DMS 273 (cell line): ENCODE data around the gene MRPL28.
"Not testable (repeated sequence)": the region's sequence is repeated elsewhere in the genome, so short reads cannot be mapped to it uniquely, and the experiment has no call there.

ENCODE experiments used
- DNase-seq: peaks from one replicate; lab custom pipeline; 2025; ENCODE audit not compliant: unreplicated experiment; lab: John Stamatoyannopoulos, UW

The MRPL28 gene

DNA sequence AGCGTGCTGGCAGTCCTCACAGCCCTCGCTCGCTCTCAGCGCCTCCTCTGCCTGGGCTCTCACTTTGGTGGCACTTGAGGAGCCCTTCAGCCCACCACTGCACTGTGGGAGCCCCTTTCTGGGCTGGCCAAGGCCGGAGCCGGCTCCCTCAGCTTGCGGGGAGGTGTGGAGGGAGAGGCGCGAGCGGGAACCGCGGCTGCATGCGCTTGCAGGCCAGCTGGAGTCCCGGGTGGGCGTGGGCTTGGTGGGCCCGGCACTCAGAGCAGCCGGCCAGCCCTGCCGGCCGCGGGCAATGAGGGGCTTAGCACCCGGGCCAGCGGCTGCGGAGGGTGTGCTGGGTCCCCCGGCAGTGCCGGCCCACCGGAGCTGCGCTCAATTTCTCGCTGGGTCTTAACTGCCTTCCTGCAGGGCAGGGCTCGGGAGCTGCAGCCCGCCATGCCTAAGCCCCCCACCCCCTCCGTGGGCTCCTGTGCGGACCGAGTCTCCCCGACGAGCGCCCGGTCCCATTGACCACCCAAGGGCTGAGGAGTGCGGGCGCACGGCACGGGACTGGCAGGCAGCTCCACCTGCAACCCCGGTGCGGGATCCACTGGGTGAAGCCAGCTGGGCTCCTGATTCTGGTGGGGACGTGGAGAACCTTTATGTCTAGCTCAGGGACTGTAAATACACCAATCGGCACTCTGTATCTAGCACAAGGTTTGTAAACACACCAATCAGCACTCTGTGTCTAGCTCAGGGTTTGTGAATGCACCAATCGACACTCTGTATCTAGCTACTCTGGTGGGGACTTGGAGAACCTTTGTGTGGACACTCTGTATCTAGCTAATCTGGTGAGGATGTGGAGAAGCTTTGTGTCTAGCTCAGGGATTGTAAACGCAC is 29.0 kb downstream of the MRPL28 start:
- not testable (repeated sequence) for DNase-seq

DNA sequence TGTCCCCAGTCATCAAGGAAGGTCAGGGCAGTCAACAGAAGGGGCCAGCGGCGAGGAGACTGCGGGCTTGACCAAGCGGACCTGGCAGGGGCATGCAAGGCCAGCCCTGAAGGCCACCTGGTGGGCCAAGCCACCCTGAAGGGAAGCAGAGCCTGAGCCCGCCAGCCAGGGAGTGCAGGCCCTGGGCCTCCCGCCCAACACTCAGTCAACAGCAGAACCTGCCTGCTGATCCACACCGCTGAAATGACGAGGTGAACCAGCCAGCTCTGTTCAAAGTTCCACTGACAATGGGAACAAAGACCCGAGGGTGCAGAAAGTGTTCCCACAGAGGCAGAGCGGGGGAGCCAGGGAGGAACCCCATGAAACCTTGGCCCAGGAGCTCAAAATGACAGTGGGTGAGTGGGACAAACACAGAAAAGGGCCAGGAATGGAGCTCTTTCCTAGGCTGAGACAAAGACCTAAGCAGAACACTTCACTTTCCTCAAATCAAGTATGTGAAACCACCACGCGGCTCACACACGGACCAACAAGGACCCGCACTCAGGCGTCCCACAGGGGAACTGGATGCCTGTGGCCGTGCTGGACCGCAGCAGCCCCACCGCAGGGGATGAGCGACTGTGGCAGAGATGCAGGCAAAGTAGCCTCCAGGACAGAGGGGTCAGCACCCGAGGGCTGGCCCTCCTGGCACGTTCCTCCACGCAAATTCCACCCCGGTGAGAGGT is 29.8 kb downstream of the MRPL28 start:
- no peak for DNase-seq

- no peak for DNase-seq
These were observed 30.7 kb downstream of the MRPL28 start for GRCh38 chr16:339680-340079.

DNA sequence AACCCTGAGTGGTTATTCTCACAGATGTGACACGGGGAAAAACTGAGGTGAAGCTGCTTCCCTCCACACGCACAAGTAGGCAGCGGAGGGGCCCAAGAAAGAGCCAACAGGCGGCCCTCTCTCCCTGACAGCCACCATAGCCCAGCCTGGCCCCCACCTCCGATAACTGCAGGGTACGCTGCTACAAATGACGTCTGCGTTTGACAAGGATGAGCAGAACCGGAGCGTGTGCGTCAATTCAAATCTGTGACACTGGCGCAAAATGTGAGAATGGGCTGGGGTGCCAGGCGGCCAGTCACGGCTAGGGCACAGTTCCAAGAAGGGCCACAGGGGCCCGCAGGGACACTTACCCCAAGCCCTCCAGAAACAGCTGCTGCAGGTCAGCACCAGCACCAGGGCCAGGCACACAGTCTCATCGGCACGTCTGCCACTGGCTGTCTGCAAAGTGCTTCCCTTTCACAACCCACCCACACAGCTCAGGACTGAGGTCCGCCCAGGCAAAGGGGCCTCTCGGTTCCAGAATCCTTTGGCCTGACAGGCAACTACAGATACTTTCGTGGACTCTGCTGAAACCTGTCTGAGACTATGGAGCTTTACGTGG is 32.3 kb downstream of the MRPL28 start:
- no peak for DNase-seq

DNA sequence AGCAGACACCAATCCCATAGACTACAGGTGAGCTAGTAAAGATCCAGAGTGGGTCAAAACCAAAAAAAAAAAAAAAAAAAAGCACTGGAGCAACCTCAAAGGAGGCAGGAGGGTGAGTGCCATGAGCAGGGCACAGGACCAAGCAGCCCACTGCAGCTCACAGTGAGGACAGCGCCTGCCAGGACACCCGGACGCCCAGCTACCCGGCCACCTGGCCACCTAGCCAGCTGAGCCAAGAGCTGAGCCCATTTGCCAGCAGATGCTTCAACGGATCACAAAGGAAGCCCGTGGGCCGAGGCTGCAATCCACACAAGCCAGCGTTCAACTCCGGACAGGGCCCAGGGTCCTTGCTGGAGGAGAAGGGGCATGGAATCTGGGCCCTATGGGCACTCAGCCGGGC is 32.9 kb downstream of the MRPL28 start:
- peak; percentile 50 for DNase-seq

- no peak for DNase-seq
These were observed 34.1 kb downstream of the MRPL28 start for GRCh38 chr16:336269-336668.

DNA sequence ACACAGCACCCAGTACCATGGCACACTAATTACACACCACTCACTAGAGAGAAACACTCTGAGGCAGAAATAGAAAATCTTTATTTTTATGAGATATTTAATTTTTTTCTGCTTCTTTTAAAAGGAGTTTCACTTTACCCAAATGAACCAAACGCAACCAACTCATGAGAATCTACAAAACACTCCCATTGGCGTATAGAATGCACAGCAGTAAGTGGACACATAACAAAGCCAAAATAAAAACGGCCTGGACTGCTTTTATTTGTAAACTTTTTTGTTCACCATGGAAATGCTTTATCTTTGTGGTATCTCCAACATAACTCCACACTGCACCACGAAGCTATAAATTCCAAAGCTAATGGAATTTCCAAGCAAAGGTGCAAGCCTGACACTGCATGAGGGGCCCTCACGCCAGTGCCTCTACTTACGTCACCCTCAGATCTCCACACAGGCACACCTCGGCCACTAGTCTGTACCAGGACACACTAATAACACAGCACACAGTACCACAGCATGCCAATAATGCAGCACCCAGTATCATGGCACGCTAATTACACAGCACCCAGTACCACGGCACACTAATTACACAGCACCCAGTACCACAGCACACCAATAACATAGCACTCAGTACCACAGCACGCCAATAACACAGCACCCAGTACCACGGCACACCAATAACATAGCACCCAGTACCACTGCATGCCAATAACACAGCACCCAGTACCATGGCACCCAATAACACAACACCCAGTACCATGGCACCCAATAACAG is 35.3 kb downstream of the MRPL28 start:
- DNase-seq, result not testable (repeated sequence)

DNA sequence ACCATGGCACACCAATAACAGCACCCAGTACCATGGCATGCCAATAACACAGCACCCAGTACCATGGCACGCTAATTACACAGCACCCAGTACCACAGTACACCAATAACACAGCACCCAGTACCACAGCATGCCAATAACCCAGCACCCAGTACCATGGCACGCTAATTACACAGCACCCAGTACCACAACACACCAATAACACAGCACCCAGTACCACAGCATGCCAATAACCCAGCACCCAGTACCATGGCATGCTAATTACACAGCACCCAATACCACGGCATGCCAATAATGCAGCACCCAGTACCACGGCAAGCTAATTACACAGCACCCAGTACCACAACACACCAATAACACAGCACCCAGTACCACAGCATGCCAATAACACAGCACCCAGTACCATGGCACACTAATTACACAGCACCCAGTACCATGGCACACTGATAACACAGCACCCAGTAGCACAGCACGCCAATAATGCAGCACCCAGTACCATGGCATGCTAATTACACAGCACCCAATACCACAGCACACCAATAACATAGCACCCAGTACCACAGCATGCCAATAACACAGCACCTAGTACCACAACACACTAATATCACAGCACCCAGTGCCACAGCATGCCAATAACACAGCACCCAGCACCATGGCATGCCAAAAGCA is 36.0 kb downstream of the MRPL28 start:
- not testable (repeated sequence) for DNase-seq

GRCh38 chr16:333406-334094 is 36.8 kb downstream of the MRPL28 start:
- no peak for DNase-seq

GRCh38 chr16:331181-331814 is 39.0 kb downstream of the MRPL28 start:
- not testable (repeated sequence) for DNase-seq

DNA sequence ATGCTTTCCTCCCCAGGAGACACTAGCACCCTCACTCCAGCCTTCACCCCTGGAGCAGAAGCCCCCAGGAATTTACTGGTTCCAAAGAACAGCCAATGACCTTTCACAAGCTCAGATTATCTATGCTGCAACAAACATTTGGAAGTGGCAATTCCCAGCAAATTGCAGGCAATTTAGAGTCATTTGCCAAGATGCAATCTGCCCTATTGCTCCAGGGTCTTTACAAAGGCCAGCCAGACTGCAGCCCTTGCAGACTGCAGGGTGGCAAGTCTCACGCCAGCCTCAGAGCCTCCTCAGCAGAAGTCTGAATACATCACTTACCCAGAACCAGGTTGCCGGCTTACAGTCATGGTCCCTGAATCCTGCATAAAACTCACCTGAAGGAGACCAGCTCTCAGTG is 39.6 kb downstream of the MRPL28 start:
- DNase-seq, result no peak

DNA sequence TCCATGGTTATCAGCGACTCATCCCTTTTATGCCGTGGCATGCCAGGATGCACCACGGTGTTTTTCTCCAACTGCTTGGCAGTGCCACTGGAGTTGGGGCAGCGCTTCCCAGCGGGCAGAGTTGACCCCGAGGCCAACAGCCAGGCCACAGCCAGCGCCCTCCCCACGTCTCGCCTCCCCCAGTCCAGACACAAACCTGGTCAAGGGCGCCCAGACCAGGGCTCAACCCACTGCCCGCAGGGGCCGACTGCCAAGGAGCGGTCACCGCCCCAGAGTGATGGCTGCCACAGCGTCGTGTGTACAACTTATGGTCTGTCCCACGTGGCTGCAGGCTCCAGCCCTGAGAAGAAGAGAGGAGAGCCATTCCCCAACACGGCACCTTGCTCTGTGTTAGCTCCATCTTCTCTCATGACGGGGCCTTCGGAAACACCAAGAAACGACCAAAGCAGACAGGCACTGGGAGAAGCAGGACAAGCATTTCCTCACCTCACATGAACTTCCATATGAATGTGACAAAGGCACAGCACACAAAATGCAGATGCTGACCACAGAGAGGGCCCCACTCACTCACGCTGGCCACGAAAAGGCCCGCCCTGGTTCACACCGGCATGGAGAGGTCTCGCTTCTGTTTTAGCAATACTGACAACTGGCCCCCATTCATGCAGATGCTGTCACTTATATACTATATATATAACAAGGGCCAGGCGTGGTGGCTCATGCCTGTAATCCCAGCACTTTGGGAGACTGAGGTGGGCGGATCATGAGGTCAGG is 44.8 kb downstream of the MRPL28 start:
- DNase-seq, result no peak

DNA sequence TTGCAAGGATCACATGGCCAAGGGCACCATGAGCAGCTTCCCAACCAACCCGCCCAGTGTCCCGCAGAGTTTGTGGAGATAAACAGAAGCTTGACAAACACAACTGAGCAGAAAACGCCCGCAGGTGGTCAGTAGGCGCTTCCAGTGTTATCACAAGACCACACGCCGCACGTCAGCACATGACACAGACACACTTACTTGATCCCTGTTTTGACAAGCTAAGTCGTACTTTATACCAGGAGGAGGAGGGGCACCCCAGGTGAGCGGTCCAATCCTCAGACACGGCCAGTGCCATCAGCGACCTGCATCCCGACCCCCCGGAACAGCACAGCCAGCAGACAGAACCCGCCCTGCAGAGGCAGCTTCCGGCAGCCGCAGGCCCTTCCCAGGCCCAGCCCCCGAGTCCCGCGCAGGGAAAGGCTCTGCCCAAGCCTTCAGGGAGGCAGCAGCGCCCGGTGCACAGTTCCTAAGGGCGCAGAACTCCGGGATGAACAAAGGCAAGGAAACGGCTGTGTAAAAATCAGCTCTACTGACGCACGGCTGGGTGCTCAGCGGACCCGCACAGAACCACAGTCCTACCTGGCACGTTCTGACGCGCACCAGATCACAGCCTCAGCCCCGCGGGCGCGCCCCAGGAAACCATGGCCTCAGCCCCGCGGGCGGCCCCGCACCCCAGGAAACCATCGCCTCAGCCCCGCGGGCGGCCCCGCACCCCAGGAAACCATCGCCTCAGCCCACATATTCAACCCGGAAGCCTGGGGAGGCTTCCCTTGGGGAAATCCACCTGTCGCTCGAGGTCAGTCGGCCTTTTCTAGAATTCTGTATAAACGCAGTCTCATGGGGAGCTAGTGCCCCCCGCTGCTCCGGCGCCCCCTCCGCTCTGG is 45.6 kb downstream of the MRPL28 start:
- no peak for DNase-seq

DNA sequence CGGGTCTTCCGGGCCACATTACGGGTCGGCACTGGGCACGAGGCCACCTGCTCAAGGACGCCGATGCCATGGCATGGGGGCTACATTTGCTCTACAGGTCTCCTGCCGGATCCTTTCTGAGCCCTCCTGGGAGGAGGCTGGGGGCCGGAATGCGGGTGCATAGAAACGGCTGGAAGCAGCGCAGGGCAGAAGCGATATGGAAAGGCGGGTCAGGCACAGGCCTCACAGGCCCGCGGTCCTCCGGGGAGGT is 46.2 kb downstream of the MRPL28 start:
- DNase-seq, result no peak

DNA sequence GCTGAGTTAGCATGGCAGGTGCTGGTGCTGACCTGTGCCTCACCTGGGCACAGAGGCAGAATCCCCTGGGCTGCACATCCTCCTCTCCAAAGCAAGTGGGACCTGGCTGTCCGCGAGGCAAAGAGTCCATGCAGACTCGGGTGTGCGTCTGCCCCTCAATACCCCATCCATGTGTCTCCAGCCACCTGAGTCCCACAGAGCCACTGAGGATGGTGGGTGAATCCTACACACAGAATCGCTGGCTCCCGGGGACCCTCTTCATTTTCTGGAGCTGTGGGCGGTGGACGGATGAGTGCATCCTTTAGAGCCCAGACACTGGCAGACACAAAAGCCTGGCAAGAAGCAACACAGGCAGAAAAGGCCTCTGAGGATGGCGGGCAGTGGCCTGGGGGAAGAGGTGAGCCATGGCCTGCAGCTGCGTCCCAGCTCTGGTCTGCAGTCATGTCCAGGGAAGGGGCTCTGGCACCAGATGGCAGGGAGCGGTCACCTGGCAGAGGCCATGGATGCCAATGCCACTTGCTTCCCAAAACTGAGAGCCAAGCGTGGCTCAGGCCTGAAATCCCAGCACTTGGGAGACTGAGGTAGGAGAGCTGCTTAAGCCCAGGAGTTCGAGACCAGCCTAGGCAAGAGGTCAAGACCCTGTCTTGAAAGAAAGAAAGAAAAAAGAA is 47.7 kb downstream of the MRPL28 start:
- no peak for DNase-seq

DNA sequence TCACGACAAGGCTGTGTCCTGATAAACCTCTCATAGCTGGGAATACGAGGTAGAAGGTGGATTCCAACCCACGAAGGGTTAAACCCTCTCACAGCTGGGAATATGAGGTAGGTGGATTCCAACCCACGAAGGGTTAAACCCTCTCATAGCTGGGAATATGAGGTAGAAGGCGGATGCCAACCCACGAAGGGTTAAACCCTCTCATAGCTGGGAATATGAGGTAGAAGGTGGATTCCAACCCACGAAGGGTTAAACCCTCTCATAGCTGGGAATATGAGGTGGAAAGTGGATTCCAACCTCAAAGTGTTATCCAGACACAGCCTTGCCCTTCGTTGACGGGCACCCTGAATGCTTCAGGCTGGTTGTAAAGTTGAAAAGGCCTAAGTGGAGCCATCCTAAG is 48.8 kb downstream of the MRPL28 start:
- DNase-seq, result no peak

- no peak for DNase-seq
These were observed 50.1 kb downstream of the MRPL28 start for GRCh38 chr16:320206-320605.

- DNase-seq, result no peak
These were observed 51.7 kb downstream of the MRPL28 start for GRCh38 chr16:318628-319027.
